SK-N-SH treated with all-trans-retinoic acid at 6 μM for 48 hours (cell line): ENCODE measurements around the gene FGF18.

ENCODE experiments used
- ATAC-seq: fragments of 200-7000 bp; cut with Tn5 transposase; 3 replicates; pipeline ENCODE4 v1.9.1; 2020; ENCODE audit warnings: mild to moderate bottlenecking, moderate library complexity
- ARNTL ChIP-seq: fragments of 450-650 bp; formaldehyde crosslinking; IDR thresholded peaks from 2 replicates; pipeline ENCODE4 v1.5.0; 2020; ENCODE audit warnings: low read depth, mild to moderate bottlenecking, moderate library complexity, borderline replicate concordance
- BACH2 ChIP-seq: fragments of 250-450 bp; sonication (Bioruptor Pico); IDR thresholded peaks from 2 replicates; pipeline ENCODE4 v1.9.0; 2021; ENCODE audit warnings: mild to moderate bottlenecking, borderline replicate concordance
- CREB5 ChIP-seq: fragments of 250-450 bp; sonication (Bioruptor Pico); IDR thresholded peaks from 2 replicates; pipeline ENCODE4 v1.5.1; 2020; ENCODE audit warnings: low read depth, mild to moderate bottlenecking, moderate library complexity
- CSRNP3 ChIP-seq: fragments of 250-450 bp; sonication (Bioruptor Pico); IDR thresholded peaks from 2 replicates; pipeline ENCODE4 v1.5.1; 2021; ENCODE audit warnings: mild to moderate bottlenecking, moderate library complexity
- ESRRG ChIP-seq: fragments of 250-450 bp; sonication (Bioruptor Pico); IDR thresholded peaks from 2 replicates; pipeline ENCODE4 v1.6.1; 2021; ENCODE audit warnings: mild to moderate bottlenecking
- GLIS3 ChIP-seq: fragments of 250-450 bp; sonication (Bioruptor Pico); IDR thresholded peaks from 2 replicates; pipeline ENCODE4 v1.5.0; 2020; ENCODE audit warnings: mild to moderate bottlenecking, moderate library complexity
- ISL1 ChIP-seq: fragments of 250-450 bp; sonication (Bioruptor Pico); IDR thresholded peaks from 2 replicates; pipeline ENCODE4 v2.1.2; 2022; ENCODE audit warnings: mild to moderate bottlenecking, moderate library complexity
- OSR1 ChIP-seq: fragments of 250-450 bp; sonication (Bioruptor Pico); IDR thresholded peaks from 2 replicates; pipeline ENCODE4 v1.8.0; 2022; ENCODE audit warnings: moderate library complexity, mild to moderate bottlenecking, inconsistent platforms
- PATZ1 ChIP-seq: fragments of 250-450 bp; sonication (Bioruptor Pico); IDR thresholded peaks from 2 replicates; pipeline ENCODE4 v1.8.0; 2020; ENCODE audit warnings: mild to moderate bottlenecking, moderate library complexity, borderline replicate concordance
- POU6F1 ChIP-seq: fragments of 250-450 bp; sonication (Bioruptor Pico); IDR thresholded peaks from 2 replicates; pipeline ENCODE4 v1.8.0; 2021; ENCODE audit warnings: low read depth, mild to moderate bottlenecking, moderate library complexity, borderline replicate concordance
- PPARA ChIP-seq: fragments of 250-450 bp; sonication (Bioruptor Pico); IDR thresholded peaks from 2 replicates; pipeline ENCODE4 v1.5.0; 2020; ENCODE audit warnings: mild to moderate bottlenecking, borderline replicate concordance
- RARB ChIP-seq: fragments of 250-450 bp; sonication (Bioruptor Pico); IDR thresholded peaks from 2 replicates; pipeline ENCODE4 v1.8.0; 2021; ENCODE audit warnings: mild to moderate bottlenecking, moderate library complexity
- SNAI2 ChIP-seq: fragments of 250-450 bp; sonication (Bioruptor Pico); IDR thresholded peaks from 2 replicates; pipeline ENCODE4 v1.5.0; 2020; ENCODE audit warnings: mild to moderate bottlenecking, moderate library complexity
- TCF4 ChIP-seq: fragments of 250-450 bp; sonication (Bioruptor Pico); IDR thresholded peaks from 2 replicates; pipeline ENCODE4 v1.8.0; 2021; ENCODE audit warnings: mild to moderate bottlenecking, moderate library complexity, borderline replicate concordance
- TSHZ2 ChIP-seq: fragments of 250-450 bp; sonication (Bioruptor Pico); IDR thresholded peaks from 2 replicates; pipeline ENCODE4 v1.5.0; 2020; ENCODE audit warnings: mild to moderate bottlenecking, moderate library complexity
- ZC3H10 ChIP-seq: fragments of 250-450 bp; sonication (Bioruptor Pico); IDR thresholded peaks from 2 replicates; pipeline ENCODE4 v1.5.1; 2021; ENCODE audit warnings: mild to moderate bottlenecking, moderate library complexity
- ZFP3 ChIP-seq: fragments of 250-450 bp; sonication (Bioruptor Pico); IDR thresholded peaks from 2 replicates; pipeline ENCODE4 v1.5.0; 2020; ENCODE audit warnings: mild to moderate bottlenecking, moderate library complexity
- ZFP30 ChIP-seq: fragments of 450-650 bp; formaldehyde crosslinking; IDR thresholded peaks from 2 replicates; pipeline ENCODE4 v1.5.0; 2022; ENCODE audit warnings: mild to moderate bottlenecking, moderate library complexity
- ZNF565 ChIP-seq: fragments of 450-650 bp; formaldehyde crosslinking; conservative IDR thresholded peaks from 2 replicates; pipeline ENCODE4 v1.5.0; 2020; ENCODE audit warnings: low read depth, mild to moderate bottlenecking, moderate library complexity
- ZNF70 ChIP-seq: fragments of 450-650 bp; formaldehyde crosslinking; IDR thresholded peaks from 2 replicates; pipeline ENCODE4 v1.5.0; 2020; ENCODE audit warnings: mild to moderate bottlenecking, moderate library complexity
- ZNF8 ChIP-seq: fragments of 450-650 bp; formaldehyde crosslinking; IDR thresholded peaks from 2 replicates; pipeline ENCODE4 v1.5.0; 2020; ENCODE audit warnings: mild to moderate bottlenecking, moderate library complexity

The FGF18 gene

GRCh38 chr5:171429543-171429910, 10.1 kb downstream of the FGF18 start (continued):
- no peak for TF ChIP-seq POU6F1 (CRISPR knock-in tag)
- no peak for TF ChIP-seq TSHZ2 (CRISPR knock-in tag)
- no peak for TF ChIP-seq TCF4
- TF ChIP-seq ZFP30, result no peak
- TF ChIP-seq, all 23 proteins: peak for 0

- ATAC-seq, result no peak
- TF ChIP-seq CREB5 (no peak), ESRRG (CRISPR knock-in tag) (no peak), ISL1 (no peak), ZNF70 (no peak)
These were observed 11.9 kb downstream of the FGF18 start for GRCh38 chr5:171431251-171431777.

- no peak for ATAC-seq
- TF ChIP-seq ZFP30, result no peak
- no peak for TF ChIP-seq ZNF70
- TF ChIP-seq SNAI2 (CRISPR knock-in tag), result no peak
- TF ChIP-seq RARB (CRISPR knock-in tag), result no peak
- TF ChIP-seq ISL1, result no peak
- no peak for TF ChIP-seq CREB5
- no peak for TF ChIP-seq PPARA (CRISPR knock-in tag)
- TF ChIP-seq ZNF8 (CRISPR knock-in tag), result no peak
- no peak for TF ChIP-seq TCF4
- TF ChIP-seq ZFP3 (CRISPR knock-in tag), result no peak
- no peak for TF ChIP-seq OSR1 (CRISPR knock-in tag)
- no peak for TF ChIP-seq PATZ1 (CRISPR knock-in tag)
- no peak for TF ChIP-seq ZC3H10
- TF ChIP-seq BACH2 (CRISPR knock-in tag), result no peak
- TF ChIP-seq GLIS3 (CRISPR knock-in tag), result no peak
- TF ChIP-seq ZNF565 (CRISPR knock-in tag), result no peak
- no peak for TF ChIP-seq CSRNP3 (CRISPR knock-in tag)
- TF ChIP-seq ESRRG (CRISPR knock-in tag), result no peak
- TF ChIP-seq ARNTL, result no peak
These were observed 12.6 kb downstream of the FGF18 start for GRCh38 chr5:171432076-171432475.
